COLO668 (cell line): ENCODE results near the gene FLNA.

Experiments used
- DNase-seq: peaks from one replicate; lab custom pipeline; 2025; ENCODE audit not compliant: unreplicated experiment; lab: John Stamatoyannopoulos, UW

Gene FLNA

GRCh38 chrX:154360155-154360713 lies 14.2 kb downstream of the FLNA start:
- DNase-seq: no peak

- no peak for DNase-seq
Observed at GRCh38 chrX:154359362-154360154, 14.9 kb downstream of the FLNA start.

- DNase-seq: no peak
Observed at GRCh38 chrX:154358829-154359228, 15.6 kb downstream of the FLNA start.

- DNase-seq: no peak
Observed at GRCh38 chrX:154358011-154358410, 16.4 kb downstream of the FLNA start.

- no peak for DNase-seq
Observed at GRCh38 chrX:154357205-154357604, 17.2 kb downstream of the FLNA start.

- DNase-seq: no peak
Observed at GRCh38 chrX:154356596-154356995, 17.8 kb downstream of the FLNA start.

GRCh38 chrX:154355776-154356140 lies 18.7 kb downstream of the FLNA start:
- DNase-seq: no peak

GRCh38 chrX:154355094-154355775 lies 19.2 kb downstream of the FLNA start:
- no peak for DNase-seq

- DNase-seq: no peak
Observed at GRCh38 chrX:154354516-154354915, 19.9 kb downstream of the FLNA start.

- DNase-seq: no peak
Observed at GRCh38 chrX:154354013-154354412, 20.4 kb downstream of the FLNA start.

- DNase-seq: no peak
Observed at GRCh38 chrX:154353172-154353843, 21.1 kb downstream of the FLNA start.

GRCh38 chrX:154352466-154352865 lies 22.0 kb downstream of the FLNA start:
- DNase-seq: no peak

- DNase-seq: no peak
Observed at GRCh38 chrX:154352012-154352401, 22.4 kb downstream of the FLNA start.

GRCh38 chrX:154351183-154352011 lies 23.0 kb downstream of the FLNA start:
- DNase-seq: no peak

GRCh38 chrX:154350429-154351182 lies 23.8 kb downstream of the FLNA start:
- no peak for DNase-seq

- DNase-seq: no peak
Observed at GRCh38 chrX:154349979-154350378, 24.5 kb downstream of the FLNA start.

- DNase-seq: no peak
Observed at GRCh38 chrX:154349359-154349935, 25.0 kb downstream of the FLNA start.

GRCh38 chrX:154348646-154349358 lies 25.6 kb downstream of the FLNA start:
- no peak for DNase-seq

- DNase-seq: no peak
Observed at GRCh38 chrX:154348114-154348531, 26.3 kb downstream of the FLNA start.
